OCI-LY3 (cell line): ENCODE measurements around the gene SNCG.

Source experiments
- CTCF ChIP-seq: fragments of 200-600, 300-600 bp; sonication (generic); IDR thresholded peaks from 2 replicates; pipeline ENCODE4 v1.5.1; 2014; ENCODE audit warnings: antibody characterized with exemption, low read length, low read depth
- EZH2phosphoT487 ChIP-seq: fragments of 200-600 bp; shearing (Covaris generic); IDR thresholded peaks from 2 replicates; pipeline ENCODE4 v1.6.1; 2018; ENCODE audit warnings: antibody characterized with exemption, mixed run types, low read depth

- TF ChIP-seq CTCF (no peak), EZH2phosphoT487 (no peak)
Observed at GRCh38 chr10:86958901-86959736, 720 bp downstream of the SNCG start.
